T-helper 9 cell (primary cell): ENCODE measurements around the gene FAM234A.
"Not testable (repeated sequence)": the region's sequence is repeated elsewhere in the genome, so short reads cannot be mapped to it uniquely, and the experiment has no call there.

Source experiments
- DNase-seq: peaks from one replicate; pipeline ENCODE4 v3.0.0-alpha.2; 2020

Gene FAM234A

DNA sequence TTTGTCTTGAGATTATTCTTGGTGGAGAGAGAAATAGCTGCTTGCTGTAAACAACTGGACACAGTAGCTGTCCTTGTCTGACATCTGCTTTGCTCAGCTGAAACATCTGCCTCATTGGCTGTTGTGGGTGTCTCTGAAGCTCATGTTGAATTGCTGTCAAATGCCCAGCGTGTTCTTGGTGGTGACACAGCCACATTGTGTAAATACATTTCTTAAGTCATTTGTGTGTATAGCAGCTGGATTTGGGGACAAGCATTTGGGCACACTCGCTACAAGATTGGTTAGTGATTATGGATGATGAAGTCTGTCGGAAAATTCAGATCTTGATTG is 5.3 kb downstream of the FAM234A start:
- DNase-seq = no peak

DNA sequence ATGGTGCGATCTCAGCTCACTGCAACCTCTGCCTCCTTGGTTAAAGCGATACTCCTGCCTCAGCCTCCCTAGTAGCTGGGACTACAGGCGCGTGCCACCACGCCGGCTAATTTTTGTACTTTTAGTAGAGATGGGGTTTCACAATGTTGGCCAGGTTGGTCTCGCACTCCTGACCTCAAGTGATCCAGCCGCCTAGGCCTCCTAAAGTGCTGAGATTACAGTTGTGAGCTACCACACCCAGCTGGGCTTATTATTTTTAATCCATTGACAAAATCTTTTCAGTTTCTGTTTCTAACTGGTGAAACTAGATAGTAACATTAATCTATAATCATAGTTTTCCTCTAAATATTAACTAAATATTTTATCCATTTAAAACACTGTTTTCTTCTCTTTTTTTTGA is 5.9 kb downstream of the FAM234A start:
- DNase-seq = no peak

DNA sequence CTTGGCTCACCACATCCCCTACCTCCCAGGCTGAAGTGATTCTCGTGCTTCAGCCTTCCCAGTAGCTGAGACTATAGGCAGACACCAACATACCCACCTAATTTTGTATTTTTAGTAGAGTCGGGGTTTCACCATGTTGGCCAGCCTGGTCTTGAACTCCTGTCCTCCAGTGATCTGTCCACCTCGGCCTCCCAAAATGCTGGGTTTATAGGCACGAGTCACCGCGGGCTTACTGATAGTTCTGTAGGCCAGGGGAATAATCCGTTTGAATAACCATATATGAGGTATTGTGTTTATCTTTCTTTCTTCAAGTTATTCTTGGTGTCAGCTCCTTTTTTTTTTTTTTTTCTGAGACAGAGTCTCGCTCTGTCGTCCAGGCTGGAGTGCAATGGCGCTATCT is 7.7 kb downstream of the FAM234A start:
- no peak for DNase-seq

DNA sequence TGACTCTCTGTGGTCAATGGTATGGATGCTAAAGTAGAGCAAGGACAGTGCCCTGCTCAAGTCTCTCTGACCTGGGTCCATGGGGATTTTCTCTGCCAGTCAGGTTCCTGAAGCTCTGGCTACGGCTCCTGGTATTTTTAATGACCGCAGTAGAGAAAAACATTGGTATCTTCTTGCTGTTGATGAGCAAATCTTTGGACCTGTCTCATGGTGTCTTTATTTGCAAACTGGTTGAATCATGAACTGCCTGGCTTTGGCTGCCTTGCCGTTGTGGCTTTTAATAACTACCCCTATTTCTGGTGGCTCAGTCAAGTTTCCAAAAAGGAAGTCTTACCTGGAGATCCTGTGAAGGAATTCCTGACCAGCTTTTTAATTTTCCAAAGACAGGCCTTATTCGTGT is 8.7 kb downstream of the FAM234A start:
- no peak for DNase-seq

DNA sequence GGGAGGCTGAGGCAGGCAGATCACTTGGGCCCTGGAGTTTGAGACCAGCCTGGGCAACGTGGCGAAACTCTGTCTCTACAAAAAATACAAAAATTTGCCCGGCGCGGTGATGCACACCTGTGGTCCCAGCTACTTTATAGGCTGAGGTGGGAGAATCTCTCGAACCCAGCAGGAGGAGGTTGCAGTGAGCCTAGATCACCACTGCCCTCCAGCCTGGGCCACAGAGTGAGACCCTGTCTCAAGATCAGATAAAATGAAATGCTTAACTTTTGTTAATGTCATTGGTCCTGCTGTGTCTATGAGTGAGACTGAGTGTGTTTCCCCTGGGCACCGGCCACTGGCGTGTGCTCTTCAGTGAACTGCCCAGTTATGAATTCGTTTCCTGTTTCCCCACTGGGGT is 10.5 kb downstream of the FAM234A start:
- no peak for DNase-seq

DNA sequence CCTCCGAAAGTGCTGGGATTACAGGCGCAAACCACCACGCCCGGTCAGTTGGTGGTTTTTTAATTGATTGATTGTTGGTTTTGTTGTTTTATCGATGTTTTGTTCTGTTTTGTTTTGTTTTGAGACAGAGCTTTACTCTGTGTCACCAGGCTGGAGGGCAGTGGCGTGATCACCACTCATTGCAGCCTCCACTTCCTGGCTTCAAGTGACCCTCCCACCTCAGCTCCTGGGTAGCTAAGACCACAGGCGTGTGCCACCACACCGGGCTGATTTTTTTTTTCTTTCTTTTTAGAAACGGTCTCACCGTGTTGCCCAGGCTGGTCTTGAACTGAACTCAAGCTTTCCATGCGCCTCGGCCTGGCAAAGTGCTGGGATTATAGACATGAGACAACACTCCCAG is 12.4 kb downstream of the FAM234A start:
- no peak for DNase-seq

DNA sequence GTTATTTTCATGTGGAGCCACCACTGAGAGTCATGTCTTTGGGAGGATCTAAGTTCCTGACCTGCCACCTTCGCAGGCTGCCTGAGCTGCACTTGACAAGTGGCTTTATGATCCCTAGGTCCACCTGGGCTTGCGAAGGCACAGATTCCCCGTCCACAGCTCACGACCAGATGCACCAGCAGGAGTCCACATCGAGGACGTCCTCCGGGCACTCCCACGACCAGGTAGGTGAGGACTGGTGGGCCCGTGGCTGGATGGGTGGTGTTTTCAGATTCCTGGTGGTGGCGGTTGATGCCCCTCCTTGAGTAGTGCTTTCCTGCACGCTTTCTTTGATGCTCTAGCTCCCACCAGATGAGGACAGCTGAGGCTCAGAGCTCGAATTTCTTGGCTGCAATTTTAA is 14.8 kb downstream of the FAM234A start:
- DNase-seq = no peak

DNA sequence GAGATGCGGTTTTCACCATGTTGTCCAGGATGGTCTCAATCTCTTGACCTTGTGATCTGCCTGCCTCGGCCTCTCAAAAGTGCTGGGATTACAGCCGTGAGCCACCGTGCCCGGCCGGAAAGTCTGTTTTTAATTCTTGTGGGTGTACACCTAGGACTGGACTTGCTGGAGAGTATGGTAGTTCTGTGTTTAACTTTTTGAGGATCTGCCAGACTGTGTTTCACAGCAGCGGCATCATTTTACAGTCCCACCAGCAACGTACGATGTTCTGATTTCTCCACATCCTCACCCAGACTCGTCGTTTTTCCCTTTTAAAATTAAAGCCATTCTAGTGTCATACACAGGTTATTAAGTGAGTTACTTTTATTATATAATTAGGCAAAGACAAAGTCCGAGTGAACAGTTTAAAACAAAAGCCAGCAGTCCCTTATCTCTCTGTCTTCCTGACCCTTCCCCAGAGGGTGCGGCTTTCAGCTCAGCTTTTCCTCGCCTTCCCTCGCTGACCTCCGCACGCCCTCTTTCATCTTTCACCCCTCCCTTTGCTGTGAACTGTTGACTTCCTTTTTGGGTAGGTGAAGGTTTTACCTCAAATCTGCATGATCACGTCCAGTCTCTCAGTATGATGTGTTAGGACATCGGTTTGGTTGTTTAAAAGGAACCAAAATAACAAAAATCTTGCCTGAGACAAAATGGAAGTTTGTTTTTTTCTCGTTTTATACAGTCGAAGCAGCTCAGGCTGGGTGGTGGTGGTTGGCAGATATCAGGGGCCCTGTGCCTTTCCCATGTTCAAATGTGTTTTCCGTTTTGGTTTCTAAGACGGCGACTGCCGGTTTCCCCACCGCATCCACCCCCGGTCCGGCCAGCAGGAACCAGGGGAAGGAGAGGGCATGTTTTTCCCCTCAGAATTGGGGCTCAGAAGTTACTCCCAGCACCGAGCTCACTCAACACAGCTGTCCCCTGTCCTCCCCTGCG is 18.0 kb downstream of the FAM234A start:
- no peak for DNase-seq

DNA sequence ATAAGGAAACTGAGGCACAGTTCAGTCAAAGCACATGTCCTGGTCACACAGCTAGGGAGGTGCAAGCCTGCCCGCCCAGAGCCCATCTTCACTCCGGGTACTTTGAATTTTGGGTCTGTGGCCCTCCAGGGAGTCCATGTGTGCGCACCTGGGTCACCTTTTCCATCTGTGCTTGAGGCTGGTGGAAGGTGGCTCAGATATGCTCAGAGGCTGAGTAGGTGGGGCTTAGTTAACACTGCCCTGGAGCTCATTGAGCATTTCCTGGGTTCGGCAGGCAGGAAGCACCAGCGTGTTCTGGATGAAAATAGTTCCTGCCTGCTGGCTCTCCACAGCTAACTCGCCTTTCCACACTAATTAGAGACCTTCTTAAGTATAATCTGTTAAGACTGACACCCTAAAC is 19.2 kb downstream of the FAM234A start:
- no peak for DNase-seq

DNA sequence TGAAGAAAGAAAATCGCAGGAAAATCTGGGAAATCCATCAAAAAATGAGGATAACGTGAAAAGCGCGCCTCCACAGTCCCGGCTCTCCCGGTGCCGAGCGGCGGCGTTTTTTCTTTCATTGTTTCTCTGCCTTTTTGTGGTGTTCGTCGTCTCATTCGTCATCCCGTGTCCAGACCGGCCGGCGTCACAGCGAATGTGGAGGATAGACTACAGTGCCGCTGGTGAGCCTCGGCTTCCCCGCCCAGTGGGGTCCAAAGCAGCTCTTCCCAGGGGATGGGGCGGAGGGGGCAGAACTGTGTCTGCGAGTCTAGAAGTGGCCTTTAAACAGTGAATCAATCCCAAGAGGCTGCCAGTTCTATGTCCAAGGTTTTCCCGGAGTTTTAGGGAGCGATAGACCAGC is 19.8 kb downstream of the FAM234A start:
- no peak for DNase-seq

DNA sequence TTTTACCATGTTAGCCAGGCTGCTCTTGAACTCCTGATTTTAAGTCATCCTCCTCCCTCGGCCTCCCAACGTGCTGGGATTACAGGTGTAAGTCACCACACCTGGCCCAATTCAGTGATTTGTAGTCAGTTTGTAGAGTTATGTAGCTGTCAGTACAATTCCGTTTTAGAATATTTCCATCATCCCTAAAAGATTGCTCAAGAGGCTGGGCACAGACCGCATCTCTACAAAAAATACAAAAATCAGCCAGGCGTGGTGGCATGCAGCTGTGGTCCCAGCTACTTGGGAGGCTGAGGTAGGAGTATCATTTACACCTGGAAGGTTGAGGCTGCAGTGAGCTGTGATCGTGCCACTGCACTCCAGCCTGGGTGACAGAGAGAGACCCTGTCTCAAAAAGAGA is 20.6 kb downstream of the FAM234A start:
- no peak for DNase-seq

DNA sequence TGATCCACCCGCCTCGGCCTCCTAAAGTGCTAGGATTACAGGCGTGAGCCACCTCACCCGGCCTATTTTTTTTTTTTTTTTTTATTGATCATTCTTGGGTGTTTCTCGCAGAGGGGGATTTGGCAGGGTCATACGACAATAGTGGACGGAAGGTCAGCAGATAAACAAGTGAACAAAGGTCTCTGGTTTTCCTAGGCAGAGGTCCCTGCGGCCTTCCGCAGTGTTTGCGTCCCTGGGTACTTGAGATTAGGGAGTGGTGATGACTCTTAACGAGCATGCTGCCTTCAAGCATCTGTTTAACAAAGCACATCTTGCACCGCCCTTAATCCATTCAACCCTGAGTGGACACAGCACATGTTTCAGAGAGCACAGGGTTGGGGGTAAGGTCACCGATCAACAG is 23.5 kb downstream of the FAM234A start:
- DNase-seq = not testable (repeated sequence)

DNA sequence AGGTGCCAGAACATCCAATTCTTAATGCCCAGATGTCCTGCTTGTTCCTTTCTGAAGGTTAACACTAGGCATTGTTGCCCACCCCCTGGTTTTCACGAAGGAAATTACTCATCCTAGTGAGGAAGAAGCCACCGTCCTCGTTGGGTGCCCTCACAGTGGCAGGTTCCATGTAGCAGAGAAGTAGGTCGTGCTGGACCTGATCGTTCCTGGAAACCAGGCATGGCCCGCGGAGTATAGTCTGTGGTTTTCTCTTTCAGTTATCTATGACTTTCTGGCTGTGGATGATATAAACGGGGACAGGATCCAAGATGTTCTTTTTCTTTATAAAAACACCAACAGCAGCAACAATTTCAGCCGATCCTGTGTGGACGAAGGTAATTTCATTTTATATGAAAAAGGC is 24.6 kb downstream of the FAM234A start:
- no peak for DNase-seq

DNA sequence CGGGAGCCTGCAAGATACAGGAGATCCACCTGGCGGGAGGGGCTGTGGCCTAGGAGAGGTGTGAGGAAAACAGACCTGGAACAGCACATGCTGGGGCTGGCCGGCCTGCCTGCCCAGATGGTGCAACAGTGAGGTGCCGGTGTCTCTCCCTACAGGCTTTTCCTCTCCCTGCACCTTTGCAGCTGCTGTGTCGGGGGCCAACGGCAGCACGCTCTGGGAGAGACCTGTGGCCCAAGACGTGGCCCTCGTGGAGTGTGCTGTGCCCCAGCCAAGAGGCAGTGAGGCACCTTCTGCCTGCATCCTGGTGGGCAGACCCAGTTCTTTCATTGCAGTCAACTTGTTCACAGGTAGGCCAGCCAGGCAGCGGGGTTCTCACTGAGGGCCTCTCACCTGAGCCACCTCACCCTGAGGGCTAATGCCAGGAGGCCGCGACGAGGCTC is 25.2 kb downstream of the FAM234A start:
- DNase-seq = no peak

DNA sequence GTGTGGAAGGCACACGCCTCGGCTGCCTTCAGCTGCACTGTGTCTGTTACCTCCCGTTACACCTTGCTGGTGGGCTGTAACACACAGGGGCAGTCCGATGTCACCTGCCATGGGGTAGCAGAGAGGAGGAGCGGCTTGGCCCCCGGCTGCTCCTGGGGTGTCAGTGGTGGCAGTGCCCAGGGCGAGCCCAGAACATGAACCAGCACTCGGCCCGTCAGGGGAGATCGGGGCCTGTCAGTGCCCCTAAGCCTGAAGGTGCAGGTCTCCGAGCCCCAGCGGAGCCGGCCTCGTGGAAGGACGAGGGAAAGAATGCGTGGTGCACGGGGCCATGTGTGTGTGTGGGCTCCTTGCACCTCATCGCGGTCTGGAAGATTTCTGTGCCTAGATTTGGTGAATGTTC is 25.7 kb downstream of the FAM234A start:
- DNase-seq = no peak

DNA sequence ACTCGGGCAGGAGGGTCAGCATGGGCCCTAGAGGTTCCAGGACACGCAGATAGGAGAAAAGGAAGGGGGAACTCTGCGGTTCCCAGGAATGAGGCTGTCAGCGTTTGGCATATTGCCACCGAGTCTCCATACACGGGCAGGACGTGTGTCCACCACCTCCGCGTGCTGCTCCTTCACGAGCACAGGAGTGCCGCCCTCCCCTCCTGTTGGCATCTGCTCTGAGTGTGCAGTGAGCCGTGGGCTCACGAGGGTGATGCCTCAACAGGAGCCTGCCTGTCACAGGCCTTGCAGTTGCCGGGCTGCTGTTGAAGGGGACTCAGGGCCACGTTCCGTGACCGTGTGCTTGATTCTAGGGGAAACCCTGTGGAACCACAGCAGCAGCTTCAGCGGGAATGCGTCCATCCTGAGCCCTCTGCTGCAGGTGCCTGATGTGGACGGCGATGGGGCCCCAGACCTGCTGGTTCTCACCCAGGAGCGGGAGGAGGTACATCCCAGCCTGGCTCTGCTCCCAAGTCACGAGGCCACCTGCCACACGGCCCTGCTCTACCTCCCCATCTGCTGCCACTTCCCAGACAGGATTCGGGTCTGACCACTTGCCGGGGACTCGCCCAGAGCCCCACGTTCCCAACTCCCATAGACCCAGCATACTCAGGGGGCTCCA is 26.5 kb downstream of the FAM234A start:
- no peak for DNase-seq

DNA sequence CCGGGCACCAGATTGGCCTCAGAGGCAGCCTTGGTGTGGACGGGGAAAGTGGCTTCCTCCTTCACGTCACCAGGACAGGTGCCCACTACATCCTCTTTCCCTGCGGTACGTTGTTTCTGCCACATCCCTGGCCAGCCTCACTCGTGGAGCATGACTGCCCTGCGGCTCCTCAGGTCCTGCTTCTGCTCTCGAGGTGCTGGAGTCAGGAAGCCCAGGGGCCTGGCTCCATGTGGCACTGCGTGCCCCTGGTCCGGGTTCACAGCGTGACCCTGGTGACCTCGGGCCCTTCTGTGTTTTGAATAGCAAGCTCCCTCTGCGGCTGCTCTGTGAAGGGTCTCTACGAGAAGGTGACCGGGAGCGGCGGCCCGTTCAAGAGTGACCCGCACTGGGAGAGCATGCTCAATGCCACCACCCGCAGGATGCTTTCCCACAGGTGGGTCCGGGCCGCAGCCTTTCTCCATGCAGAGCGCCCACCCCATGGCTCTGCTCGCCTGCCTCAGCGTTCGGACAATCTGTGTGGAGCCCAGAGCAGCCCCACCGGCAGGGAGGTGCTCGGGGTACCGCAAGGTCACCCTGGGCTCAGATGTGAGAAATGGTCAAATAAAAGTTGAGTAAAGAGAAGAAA is 27.6 kb downstream of the FAM234A start:
- DNase-seq = no peak

DNA sequence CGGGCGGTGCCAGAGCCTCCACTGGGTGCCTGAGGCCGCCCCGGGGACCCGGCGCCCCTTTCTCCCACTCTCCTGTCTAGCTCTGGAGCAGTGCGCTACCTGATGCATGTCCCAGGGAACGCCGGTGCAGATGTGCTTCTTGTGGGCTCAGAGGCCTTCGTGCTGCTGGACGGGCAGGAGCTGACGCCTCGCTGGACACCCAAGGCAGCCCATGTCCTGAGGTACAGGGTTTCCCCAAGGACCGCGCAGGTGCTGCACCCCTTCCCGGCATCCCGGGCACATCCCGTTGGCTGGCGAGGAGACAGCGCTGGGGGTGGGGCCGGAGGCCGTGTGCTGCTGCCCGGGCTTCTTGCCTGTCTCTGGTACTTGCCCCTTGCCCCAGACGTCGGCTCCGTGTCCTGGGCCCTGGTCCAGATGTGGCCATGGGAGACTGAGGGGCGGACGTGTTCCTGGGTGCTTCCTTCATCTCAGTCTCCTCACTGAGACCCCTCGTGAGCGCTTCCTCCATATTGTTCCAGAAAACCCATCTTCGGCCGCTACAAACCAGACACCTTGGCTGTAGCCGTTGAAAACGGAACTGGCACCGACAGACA is 28.7 kb downstream of the FAM234A start:
- no peak for DNase-seq

DNA sequence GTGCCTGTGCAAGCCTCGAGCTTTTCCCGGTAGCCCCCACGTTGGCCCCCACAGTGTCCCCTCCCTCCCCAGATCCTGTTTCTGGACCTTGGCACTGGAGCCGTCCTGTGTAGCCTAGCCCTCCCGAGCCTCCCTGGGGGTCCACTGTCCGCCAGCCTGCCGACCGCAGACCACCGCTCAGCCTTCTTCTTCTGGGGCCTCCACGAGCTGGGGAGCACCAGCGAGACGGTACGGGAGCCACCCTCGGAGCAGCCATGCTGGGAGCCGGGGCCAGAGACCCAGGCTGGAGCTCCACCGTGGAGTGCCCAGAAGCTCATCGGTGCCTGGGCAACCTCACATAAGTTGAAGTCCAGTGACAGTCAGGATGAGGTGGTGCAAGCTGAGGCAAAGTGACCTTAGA is 29.3 kb downstream of the FAM234A start:
- DNase-seq = no peak

DNA sequence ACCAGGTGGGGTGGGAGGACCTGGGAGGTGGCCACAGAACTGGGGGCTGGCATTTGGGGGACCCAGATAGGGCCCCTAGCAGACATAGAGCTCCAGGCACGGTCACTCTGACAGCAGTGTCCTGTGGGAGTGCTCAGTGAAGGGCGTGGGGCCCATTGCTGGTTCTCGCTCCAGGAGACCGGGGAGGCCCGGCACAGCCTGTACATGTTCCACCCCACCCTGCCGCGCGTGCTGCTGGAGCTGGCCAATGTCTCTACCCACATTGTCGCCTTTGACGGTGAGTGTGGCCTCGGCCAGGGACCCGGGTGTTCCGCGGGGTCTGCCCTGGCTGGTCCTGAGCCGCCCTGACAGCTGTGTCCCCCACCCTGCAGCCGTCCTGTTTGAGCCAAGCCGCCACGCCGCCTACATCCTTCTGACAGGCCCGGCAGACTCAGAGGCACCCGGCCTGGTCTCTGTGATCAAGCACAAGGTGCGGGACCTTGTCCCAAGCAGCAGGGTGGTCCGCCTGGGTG is 29.9 kb downstream of the FAM234A start:
- DNase-seq = no peak

DNA sequence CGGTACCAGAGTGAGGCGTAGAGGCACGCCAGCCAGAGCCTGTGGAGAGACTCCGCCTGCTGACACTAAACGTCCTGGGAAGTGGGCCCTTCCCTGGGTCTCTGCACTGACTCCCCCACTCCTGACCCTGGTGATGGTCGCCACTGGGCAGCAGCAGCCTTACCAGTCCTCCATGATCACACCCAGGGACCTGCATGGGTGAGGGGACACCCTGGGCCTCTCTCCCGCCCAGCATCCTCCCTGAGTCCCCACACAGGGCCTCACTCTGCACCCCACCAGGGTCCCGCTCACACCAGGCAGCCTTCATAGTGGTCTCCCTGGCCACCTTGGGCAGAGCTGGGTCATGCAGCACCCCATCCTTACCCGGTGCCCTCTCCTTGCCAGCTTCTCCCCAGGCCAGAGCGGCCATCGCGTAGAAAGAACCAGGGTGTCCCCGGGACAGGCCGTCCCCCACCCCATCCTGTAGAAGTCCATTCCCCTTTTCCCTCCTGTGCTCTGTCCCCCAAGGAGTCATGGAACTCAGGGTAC is 30.4 kb downstream of the FAM234A start:
- no peak for DNase-seq

DNA sequence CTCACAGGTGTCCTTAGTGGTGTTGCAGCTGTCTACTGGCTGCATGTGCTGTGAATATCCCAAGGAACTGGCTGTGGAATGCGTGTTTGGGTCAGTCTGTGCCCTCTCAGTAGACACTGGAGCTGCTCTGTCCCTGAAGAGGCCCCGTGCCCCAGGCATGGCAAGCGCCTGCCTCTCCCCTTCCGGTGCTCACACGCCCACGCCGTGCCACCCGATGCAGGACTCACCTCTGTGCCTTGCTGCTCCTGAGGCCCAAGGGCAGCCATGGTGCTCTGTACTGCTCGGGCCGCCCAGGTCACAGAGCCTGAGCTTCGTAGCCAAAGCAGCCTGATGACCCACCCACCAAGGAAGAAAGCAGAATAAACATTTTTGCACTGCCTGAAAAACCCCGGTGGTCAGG is 31.1 kb downstream of the FAM234A start:
- no peak for DNase-seq
